OCI-LY7 (cell line): ENCODE measurements around the gene ADCY5. TPM values are rescaled to one million over a fixed set of nuclear protein-coding genes. Genes with fewer than 3 reads are reported as not detected.

Experiments
- BruUV-seq: library from RNA; stranded (reverse); fragments of 400-500 nt; replicated peaks from 2 replicates; lab custom pipeline; 2021; lab: Mats Ljungman, UMichigan
- CTCF ChIA-PET: fragments of 300-600 bp; sonication (Branson Sonifier 250); formaldehyde crosslinking; loops from one replicate; lab custom pipeline; 2022; ENCODE audit warnings: antibody characterized with exemption; ENCODE audit not compliant: unreplicated experiment; lab: Charles Lee
- POLR2A ChIA-PET: fragments of 300-600 bp; sonication (Branson Sonifier 250); formaldehyde crosslinking; loops from one replicate; lab custom pipeline; 2022; ENCODE audit warnings: antibody characterized with exemption; lab: Charles Lee
- DNase-seq: peaks from one replicate; pipeline ENCODE4 v3.0.0-alpha.2; 2015; ENCODE audit warnings: low spot score
- H2AFZ ChIP-seq: fragments of 200-600 bp; sonication (generic), shearing (Covaris generic); 2 replicates; pipeline ENCODE4 v1.6.1; 2014; ENCODE audit warnings: mild to moderate bottlenecking, antibody characterized with exemption, low read length, moderate library complexity
- H3K27ac ChIP-seq: fragments of 200-600 bp; sonication (generic); 2 replicates; pipeline ENCODE4 v1.5.1; 2014; ENCODE audit warnings: mixed run types, low read depth, mild to moderate bottlenecking, moderate library complexity, low read length, inconsistent platforms; ENCODE audit not compliant: poor library complexity, severe bottlenecking
- H3K36me3 ChIP-seq: fragments of 200-600 bp; sonication (generic); 2 replicates; pipeline ENCODE4 v1.6.1; 2014; ENCODE audit warnings: mild to moderate bottlenecking, antibody characterized with exemption, low read length, moderate library complexity, mixed read lengths; ENCODE audit not compliant: insufficient read depth
- H3K4me1 ChIP-seq: fragments of 200-600 bp; sonication (generic); 2 replicates; pipeline ENCODE4 v1.5.1; 2014; ENCODE audit warnings: mild to moderate bottlenecking, low read length; ENCODE audit not compliant: insufficient read depth, poor library complexity, severe bottlenecking
- H3K4me2 ChIP-seq: fragments of 200-600 bp; sonication (generic); 2 replicates; pipeline ENCODE4 v1.6.1; 2014; ENCODE audit warnings: mild to moderate bottlenecking, low read length
- H3K4me3 ChIP-seq: fragments of 200-600 bp; sonication (generic); 2 replicates; pipeline ENCODE4 v1.5.1; 2014; ENCODE audit warnings: mild to moderate bottlenecking, low read depth, low read length; ENCODE audit not compliant: poor library complexity, severe bottlenecking
- H3K79me2 ChIP-seq: fragments of 200-600 bp; sonication (generic); 2 replicates; pipeline ENCODE4 v1.6.1; 2016; ENCODE audit warnings: low read depth, mild to moderate bottlenecking, low read length, moderate library complexity, mixed read lengths; ENCODE audit not compliant: insufficient read depth
- H3K9me2 ChIP-seq: fragments of 200-600 bp; sonication (generic); 2 replicates; pipeline ENCODE4 v1.6.1; 2016; ENCODE audit warnings: mild to moderate bottlenecking, low read length, mixed read lengths; ENCODE audit not compliant: insufficient read depth
- H3K9me3 ChIP-seq: fragments of 200-600 bp; sonication (generic); 2 replicates; pipeline ENCODE4 v1.6.1; 2014; ENCODE audit warnings: mild to moderate bottlenecking, mixed run types, low read length, mixed read lengths
- H4K20me1 ChIP-seq: fragments of 200-600 bp; sonication (generic); 2 replicates; pipeline ENCODE4 v1.6.1; 2014; ENCODE audit warnings: mild to moderate bottlenecking, antibody characterized with exemption, low read length, moderate library complexity, mixed read lengths; ENCODE audit not compliant: insufficient read depth
- CTCF ChIP-seq: fragments of 200-600 bp; sonication (generic); conservative IDR thresholded peaks from 2 replicates; pipeline ENCODE4 v1.5.1; 2014; ENCODE audit warnings: mild to moderate bottlenecking, antibody characterized with exemption, low read length, moderate library complexity, mixed read lengths
- EZH2phosphoT487 ChIP-seq: fragments of 200-600 bp; sonication (generic); IDR thresholded peaks from 2 replicates; pipeline ENCODE4 v1.6.1; 2018; ENCODE audit warnings: low read depth, borderline replicate concordance, mild to moderate bottlenecking, mixed run types, antibody characterized with exemption, low read length, moderate library complexity, mixed read lengths
- intact Hi-C: fragments of 100-400 bp; cut with micrococcal nuclease; formaldehyde crosslinking; loops from one replicate; pipeline ENCODE4 v1.10.0; 2022; ENCODE audit not compliant: unreplicated experiment
- total RNA-seq, 2 experiments: library from RNA; depleted of rRNA in 1 of 2; stranded (reverse); fragments of >200 nt in 1 of 2; shearing (Covaris generic) in 1 of 2; gene quantifications; 2 replicates each; pipeline ENCODE4 v1.2.3, GENCODE V29; 2014 to 2022

Gene ADCY5
- total RNA-seq, 2 experiments from 2014 or later = 0.03 to 0.63 TPM

- Histone ChIP-seq H3K4me2 (no peak overlapping the region), H3K79me2 (no peaks in the 10 kb centered on the region), H2AFZ (no peak overlapping the region), H3K9me3 (no peaks in the 10 kb centered on the region), H3K9me2 (no peaks in the 10 kb centered on the region), H4K20me1 (no peaks in the 10 kb centered on the region), H3K4me3 (no peak overlapping the region), H3K4me1 (no peaks in the 10 kb centered on the region), H3K27ac (no peak overlapping the region), H3K36me3 (no peaks in the 10 kb centered on the region)
- no peak for DNase-seq
- TF ChIP-seq CTCF (no peak), EZH2phosphoT487 (no peak)
- BruUV-seq = no TSS peak
- ChIA-PET CTCF (no interaction called here), POLR2A (no interaction called here)
- intact Hi-C loops = no loop called here
Observed at GRCh38 chr3:123384256-123384655, 64.6 kb downstream of the ADCY5 start.

- Histone ChIP-seq H2AFZ (no peak overlapping the region), H4K20me1 (no peaks in the 10 kb centered on the region), H3K4me3 (no peak overlapping the region), H3K79me2 (no peaks in the 10 kb centered on the region), H3K4me2 (no peak overlapping the region), H3K4me1 (no peaks in the 10 kb centered on the region), H3K9me2 (no peaks in the 10 kb centered on the region), H3K27ac (no peak overlapping the region), H3K36me3 (no peaks in the 10 kb centered on the region), H3K9me3 (no peaks in the 10 kb centered on the region)
- TF ChIP-seq EZH2phosphoT487 (no peak), CTCF (no peak)
- ChIA-PET CTCF (no interaction called here), POLR2A (interaction anchor here (0.9 kb wide), 1 partner anchor 29 kb away, joined by 3 read pairs; no protein-coding TSS in a partner anchor)
- intact Hi-C loops = no loop called here
- no peak for DNase-seq
- no TSS peak for BruUV-seq
Observed at GRCh38 chr3:123383091-123384053, 65.5 kb downstream of the ADCY5 start.

- ChIA-PET POLR2A (no interaction called here), CTCF (no interaction called here)
- intact Hi-C loops = no loop called here
- no peak for DNase-seq
- H2AFZ ChIP-seq = no peak overlapping the region
- H3K4me3 ChIP-seq = no peak overlapping the region
- no peak overlapping the region for H3K27ac ChIP-seq
- no peaks in the 10 kb centered on the region for H4K20me1 ChIP-seq
- H3K36me3 ChIP-seq = no peaks in the 10 kb centered on the region
- H3K9me3 ChIP-seq = no peaks in the 10 kb centered on the region
- no peaks in the 10 kb centered on the region for H3K79me2 ChIP-seq
- TF ChIP-seq EZH2phosphoT487 (no peak), CTCF (no peak)
- no peaks in the 10 kb centered on the region for H3K4me1 ChIP-seq
- no TSS peak for BruUV-seq
- H3K4me2 ChIP-seq = no peak overlapping the region
- no peaks in the 10 kb centered on the region for H3K9me2 ChIP-seq
Observed at GRCh38 chr3:123380261-123380660, 68.6 kb downstream of the ADCY5 start.
